ENCODE measurements around the gene NOTCH2NLA.
"Not testable (repeated sequence)": the region's sequence is repeated elsewhere in the genome, so short reads cannot be mapped to it uniquely, and the experiment has no call there.

DNA sequence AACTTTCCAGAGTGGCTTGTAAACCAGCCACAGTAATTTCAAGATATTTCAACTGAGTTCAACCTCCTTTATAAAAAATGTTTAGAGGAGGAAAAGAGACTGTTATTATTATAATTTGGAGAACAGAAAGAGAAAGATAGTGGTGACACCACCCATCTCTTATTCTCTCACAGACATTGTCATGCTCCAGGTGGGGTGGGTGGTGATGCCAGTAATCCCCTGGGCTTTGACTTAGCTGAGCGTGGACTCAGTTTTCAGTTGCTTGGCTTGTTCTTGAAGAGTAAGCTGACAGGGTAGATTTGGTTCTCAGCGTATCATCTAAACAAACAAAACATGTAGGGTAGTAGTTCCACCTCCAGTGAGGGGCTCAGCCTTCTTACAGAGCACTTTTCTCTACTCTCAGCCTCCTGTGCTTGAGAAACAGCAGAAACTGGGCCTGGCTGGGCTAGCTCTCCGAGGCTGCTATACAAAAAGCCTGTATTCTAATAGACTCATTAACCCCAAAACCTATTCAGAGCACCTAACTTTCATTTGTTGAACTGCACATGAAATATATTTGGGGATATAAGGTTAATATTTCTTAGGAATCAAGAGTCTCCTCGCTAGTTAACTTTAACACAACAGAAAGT lies 25.9 kb upstream of the NOTCH2NLA start:
- TF ChIP-seq, protein P1, sequence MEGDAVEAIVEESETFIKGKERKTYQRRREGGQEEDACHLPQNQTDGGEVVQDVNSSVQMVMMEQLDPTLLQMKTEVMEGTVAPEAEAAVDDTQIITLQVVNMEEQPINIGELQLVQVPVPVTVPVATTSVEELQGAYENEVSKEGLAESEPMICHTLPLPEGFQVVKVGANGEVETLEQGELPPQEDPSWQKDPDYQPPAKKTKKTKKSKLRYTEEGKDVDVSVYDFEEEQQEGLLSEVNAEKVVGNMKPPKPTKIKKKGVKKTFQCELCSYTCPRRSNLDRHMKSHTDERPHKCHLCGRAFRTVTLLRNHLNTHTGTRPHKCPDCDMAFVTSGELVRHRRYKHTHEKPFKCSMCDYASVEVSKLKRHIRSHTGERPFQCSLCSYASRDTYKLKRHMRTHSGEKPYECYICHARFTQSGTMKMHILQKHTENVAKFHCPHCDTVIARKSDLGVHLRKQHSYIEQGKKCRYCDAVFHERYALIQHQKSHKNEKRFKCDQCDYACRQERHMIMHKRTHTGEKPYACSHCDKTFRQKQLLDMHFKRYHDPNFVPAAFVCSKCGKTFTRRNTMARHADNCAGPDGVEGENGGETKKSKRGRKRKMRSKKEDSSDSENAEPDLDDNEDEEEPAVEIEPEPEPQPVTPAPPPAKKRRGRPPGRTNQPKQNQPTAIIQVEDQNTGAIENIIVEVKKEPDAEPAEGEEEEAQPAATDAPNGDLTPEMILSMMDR (IDR thresholded peaks at IDR 0.05) = not testable (repeated sequence)
- TF ChIP-seq EZH2 (IDR thresholded peaks at IDR 0.05; ENCODE audit: borderline replicate concordance, insufficient read depth, low read depth, low read length, poor library complexity, severe bottlenecking) = not testable (repeated sequence)

All from B cell (primary cell).